ENCODE data around the gene ADGRF1. TPM values are rescaled to one million over a fixed set of nuclear protein-coding genes. Genes with fewer than 3 reads are reported as not detected.

ADGRF1 gene
- total RNA-seq, 1 donor from 2014 or later = not detected

- DNase-seq (ENCODE audit: extremely low spot score, unreplicated experiment) = no peak
- Mint-ChIP-seq H3K27ac (ENCODE audit: unreplicated experiment) (no peak overlapping the region), H3K4me1 (ENCODE audit: unreplicated experiment) (no peaks in the 10 kb centered on the region), H3K4me3 (ENCODE audit: unreplicated experiment) (no peak overlapping the region), H3K36me3 (ENCODE audit: unreplicated experiment) (no peaks in the 10 kb centered on the region), H3K27me3 (ENCODE audit: unreplicated experiment) (peaks cover 7% of the 10 kb centered on the region), H3K9me3 (ENCODE audit: unreplicated experiment) (no peaks in the 10 kb centered on the region)
- no peak for TF ChIP-seq CTCF (IDR thresholded peaks at IDR 0.05)
Measured at GRCh38 chr6:47070461-47070860, 28.3 kb upstream of the ADGRF1 start.

GRCh38 chr6:47069156-47069555 is 27.0 kb upstream of the ADGRF1 start:
- DNase-seq (ENCODE audit: extremely low spot score, unreplicated experiment) = no peak
- no peak for TF ChIP-seq CTCF (IDR thresholded peaks at IDR 0.05)
- Mint-ChIP-seq H3K4me3 (ENCODE audit: unreplicated experiment) (no peak overlapping the region), H3K36me3 (ENCODE audit: unreplicated experiment) (no peaks in the 10 kb centered on the region), H3K27ac (ENCODE audit: unreplicated experiment) (no peak overlapping the region), H3K27me3 (ENCODE audit: unreplicated experiment) (peaks cover 2% of the 10 kb centered on the region), H3K4me1 (ENCODE audit: unreplicated experiment) (no peaks in the 10 kb centered on the region), H3K9me3 (ENCODE audit: unreplicated experiment) (no peaks in the 10 kb centered on the region)

GRCh38 chr6:47066418-47066817 is 24.3 kb upstream of the ADGRF1 start:
- DNase-seq (ENCODE audit: extremely low spot score, unreplicated experiment) = no peak
- no peak overlapping the region for H3K27ac Mint-ChIP-seq (ENCODE audit: unreplicated experiment)
- H3K36me3 Mint-ChIP-seq (ENCODE audit: unreplicated experiment) = no peaks in the 10 kb centered on the region
- no peak for TF ChIP-seq CTCF (IDR thresholded peaks at IDR 0.05)
- H3K4me3 Mint-ChIP-seq (ENCODE audit: unreplicated experiment) = no peak overlapping the region
- H3K4me1 Mint-ChIP-seq (ENCODE audit: unreplicated experiment) = no peaks in the 10 kb centered on the region
- no peaks in the 10 kb centered on the region for H3K27me3 Mint-ChIP-seq (ENCODE audit: unreplicated experiment)
- peaks cover 6% of the 10 kb centered on the region for H3K9me3 Mint-ChIP-seq (ENCODE audit: unreplicated experiment)

GRCh38 chr6:47064274-47064673 is 22.1 kb upstream of the ADGRF1 start:
- DNase-seq (ENCODE audit: extremely low spot score, unreplicated experiment) = no peak
- Mint-ChIP-seq H3K4me1 (ENCODE audit: unreplicated experiment) (no peaks in the 10 kb centered on the region), H3K36me3 (ENCODE audit: unreplicated experiment) (no peaks in the 10 kb centered on the region), H3K27me3 (ENCODE audit: unreplicated experiment) (no peaks in the 10 kb centered on the region), H3K27ac (ENCODE audit: unreplicated experiment) (no peak overlapping the region), H3K9me3 (ENCODE audit: unreplicated experiment) (peaks cover 6% of the 10 kb centered on the region), H3K4me3 (ENCODE audit: unreplicated experiment) (no peak overlapping the region)
- no peak for TF ChIP-seq CTCF (IDR thresholded peaks at IDR 0.05)

GRCh38 chr6:47062346-47062745 is 20.2 kb upstream of the ADGRF1 start:
- H3K27ac Mint-ChIP-seq (ENCODE audit: unreplicated experiment) = no peak overlapping the region
- peaks cover 6% of the 10 kb centered on the region for H3K9me3 Mint-ChIP-seq (ENCODE audit: unreplicated experiment)
- H3K4me3 Mint-ChIP-seq (ENCODE audit: unreplicated experiment) = no peak overlapping the region
- peaks cover 2% of the 10 kb centered on the region for H3K27me3 Mint-ChIP-seq (ENCODE audit: unreplicated experiment)
- no peaks in the 10 kb centered on the region for H3K4me1 Mint-ChIP-seq (ENCODE audit: unreplicated experiment)
- no peak for TF ChIP-seq CTCF (IDR thresholded peaks at IDR 0.05)
- no peak for DNase-seq (ENCODE audit: extremely low spot score, unreplicated experiment)
- no peaks in the 10 kb centered on the region for H3K36me3 Mint-ChIP-seq (ENCODE audit: unreplicated experiment)
